ENCODE measurements around the gene NEDD4. TPM values are rescaled to one million over a fixed set of nuclear protein-coding genes. Genes with fewer than 3 reads are reported as not detected.

NEDD4 gene
- total RNA-seq (2022; extraction: Qiagen RNA extraction), result 63.5 to 82.2 TPM (median 74.1 TPM) in 5 replicates

DNA sequence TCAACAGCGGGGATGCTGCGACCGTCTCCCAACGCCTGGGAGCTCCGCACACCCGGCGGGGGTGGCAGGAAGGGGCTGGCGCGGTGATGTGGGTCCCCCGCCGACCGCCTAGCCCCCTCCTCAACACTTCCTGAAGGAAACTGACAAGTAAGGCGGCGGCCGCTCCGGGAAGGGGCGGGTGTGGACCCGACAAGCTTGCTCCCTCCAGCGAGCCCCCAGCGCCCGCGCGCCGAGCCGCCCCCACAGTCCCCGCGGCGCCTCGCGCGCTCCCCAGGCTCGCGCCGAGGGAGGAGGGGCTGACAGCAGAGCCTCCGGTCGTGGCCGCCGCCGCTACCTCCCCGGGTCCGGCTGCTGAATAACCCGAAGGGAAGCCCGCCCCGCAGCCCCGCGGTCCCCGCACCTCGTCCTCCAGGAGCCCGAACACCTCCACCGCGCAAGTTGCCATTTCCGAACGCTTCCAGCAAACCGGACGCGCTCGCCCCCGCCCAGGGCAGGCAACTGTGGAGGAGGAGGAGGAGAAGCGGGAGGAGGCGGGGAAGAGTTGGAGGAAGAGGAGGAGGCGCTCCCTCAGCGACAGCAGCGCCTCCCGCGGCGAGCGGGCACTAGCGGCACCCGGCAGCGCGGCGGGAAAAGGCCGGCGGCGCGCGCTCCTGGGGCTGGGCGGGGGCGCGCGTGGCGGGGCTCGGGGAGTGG, at the start of gene NEDD4:
TSS of gene NEDD4 (minus strand) at position 502 of the 693 bp plus-strand sequence. CDS start at position 445, 57 bp downstream.

All from A549 treated with Mapracorat at 1 μM for 4 hours (cell line).